Stimulated activated CD8-positive, alpha-beta memory T cell treated with anti-CD3 and anti-CD28 coated beads, Interleukin-15, amount 100 ng/mL, for 1 hour (primary cell): ENCODE measurements around the gene EME2.

ENCODE experiments used
- DNase-seq: peaks from one replicate; pipeline ENCODE4 v3.0.0-alpha.2; 2020; ENCODE audit warnings: low read depth

The EME2 gene

GRCh38 chr16:1778200-1779179 is 5.9 kb downstream of the EME2 start:
- DNase-seq = no peak

- DNase-seq = no peak
Observed at GRCh38 chr16:1779234-1779701, 6.7 kb downstream of the EME2 start.

GRCh38 chr16:1779741-1780676 is 7.4 kb downstream of the EME2 start:
- DNase-seq = no peak

- DNase-seq = no peak
Observed at GRCh38 chr16:1780677-1781072, 8.1 kb downstream of the EME2 start.

GRCh38 chr16:1781254-1781653 is 8.6 kb downstream of the EME2 start:
- no peak for DNase-seq

GRCh38 chr16:1781758-1782407 is 9.3 kb downstream of the EME2 start:
- no peak for DNase-seq

GRCh38 chr16:1782408-1783264 is 10.0 kb downstream of the EME2 start, which contains the start of the genes NUBP2 and SPSB3:
TSS of gene NUBP2 (plus strand) at chr16:1782960. CDS start at chr16:1783021, 61 bp downstream.
TSS of gene SPSB3 (minus strand) at chr16:1782571. CDS start at chr16:1781483, 1,088 bp downstream.
- peak; percentile 95 for DNase-seq

GRCh38 chr16:1784977-1785845 is 12.6 kb downstream of the EME2 start:
- DNase-seq = no peak

- DNase-seq = no peak
Observed at GRCh38 chr16:1785846-1786170, 13.2 kb downstream of the EME2 start.

GRCh38 chr16:1786242-1787055 is 13.8 kb downstream of the EME2 start:
- no peak for DNase-seq

- DNase-seq = no peak
Observed at GRCh38 chr16:1787056-1787321, 14.4 kb downstream of the EME2 start.

- DNase-seq = no peak
Observed at GRCh38 chr16:1787322-1788094, 14.9 kb downstream of the EME2 start.

- DNase-seq = no peak
Observed at GRCh38 chr16:1788095-1788707, 15.6 kb downstream of the EME2 start.

GRCh38 chr16:1788708-1789100 is 16.1 kb downstream of the EME2 start:
- DNase-seq = no peak

- DNase-seq = no peak
Observed at GRCh38 chr16:1789643-1790045, 17.0 kb downstream of the EME2 start.

GRCh38 chr16:1790261-1790610 is 17.6 kb downstream of the EME2 start:
- no peak for DNase-seq

GRCh38 chr16:1790611-1791255 is 18.1 kb downstream of the EME2 start:
- no peak for DNase-seq
